NK-92 treated with Interleukin-12 subunit alpha and Interleukin-12 subunit beta, amount 100 ng/mL, for 24 hours (cell line): ENCODE measurements around the gene ITIH3.

ENCODE experiments used
- DNase-seq: peaks from one replicate; lab custom pipeline; 2025; lab: John Stamatoyannopoulos, UW

ITIH3 gene

DNA sequence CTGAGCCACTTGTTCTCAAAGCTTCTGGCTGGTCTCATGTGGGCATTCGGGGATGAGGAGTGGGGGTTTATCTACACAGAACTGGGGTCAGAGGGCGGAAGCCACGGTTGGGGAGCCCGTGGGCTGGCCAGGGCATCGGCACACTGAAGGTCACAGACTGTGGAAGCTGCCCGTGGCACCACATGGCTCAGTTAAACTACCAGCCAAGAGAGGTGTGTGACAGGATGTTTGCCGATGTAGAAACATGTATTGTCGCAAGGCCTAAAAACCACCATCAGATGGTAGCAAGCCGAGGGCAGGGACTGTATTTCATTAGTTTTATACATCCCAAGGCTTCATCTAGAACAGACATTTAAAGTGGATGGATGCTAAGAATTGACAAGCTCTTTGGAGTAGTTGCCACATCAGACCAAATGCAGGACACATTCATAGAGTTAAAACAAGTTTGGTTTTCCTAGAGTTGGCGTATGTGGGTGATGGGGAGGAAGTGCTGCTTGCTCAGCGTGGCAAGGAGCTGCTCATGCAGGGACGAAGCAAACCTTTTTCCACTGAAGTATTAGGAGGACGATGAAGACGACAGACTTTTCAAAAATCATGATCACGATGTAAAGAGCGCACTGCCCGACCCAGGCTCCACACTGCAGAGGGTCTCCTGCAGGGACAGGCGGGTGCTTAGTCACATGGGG is 49.8 kb downstream of the ITIH3 start:
- DNase-seq: no peak

DNA sequence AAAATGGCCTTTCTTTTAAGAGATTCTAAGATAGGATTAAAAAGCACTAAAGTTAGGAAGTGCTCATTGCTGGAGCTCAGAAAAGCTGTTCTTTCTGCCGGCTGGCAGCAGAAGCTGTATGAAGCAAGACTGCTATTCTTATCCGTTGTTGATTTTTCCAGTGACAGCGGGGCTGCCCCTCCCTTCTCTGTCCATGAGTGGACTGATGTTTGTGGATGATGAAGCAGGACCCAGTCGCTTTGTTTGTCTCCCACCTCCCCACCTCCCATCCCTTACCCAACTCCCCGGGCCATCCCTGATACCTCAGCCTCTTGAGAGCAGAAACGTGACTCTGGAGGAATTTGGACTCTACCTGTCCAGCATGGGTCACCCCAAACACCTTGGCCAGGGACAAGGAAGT is 50.6 kb downstream of the ITIH3 start:
- DNase-seq: no peak

DNA sequence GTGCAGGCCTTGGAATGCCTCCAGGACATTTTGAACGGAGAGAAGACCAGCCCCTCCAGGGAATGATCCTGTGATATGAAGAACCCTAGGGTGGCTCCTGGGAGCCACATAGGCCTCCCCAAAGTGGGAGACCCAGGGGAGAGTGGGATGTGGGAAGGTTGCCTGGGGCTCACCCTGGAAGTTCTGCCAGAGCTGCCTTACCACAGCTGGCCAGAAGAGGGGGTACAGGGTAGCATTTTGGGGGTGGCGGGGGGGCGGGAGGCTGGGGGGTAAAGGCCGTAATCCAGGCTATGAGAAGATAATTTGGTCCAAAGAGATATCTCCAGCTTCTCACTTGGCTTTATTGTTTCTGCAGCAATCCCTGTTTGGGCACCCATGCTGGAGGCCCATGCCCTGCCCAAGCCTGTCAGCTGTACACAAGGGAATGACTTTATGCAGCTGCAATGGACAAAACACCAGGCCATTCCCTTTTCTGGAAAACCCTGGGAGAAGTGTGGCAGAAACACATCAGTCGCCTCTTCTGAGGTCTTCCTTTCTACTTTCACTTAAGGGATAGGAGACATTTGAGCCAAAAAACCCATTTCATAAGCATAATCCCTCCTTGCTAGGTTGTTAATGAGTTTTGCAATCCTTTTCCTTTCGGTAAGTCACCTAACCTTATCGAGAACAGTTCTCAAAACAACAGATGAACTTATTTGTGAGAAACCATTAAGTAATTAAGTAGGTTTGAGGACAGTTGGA is 51.3 kb downstream of the ITIH3 start:
- DNase-seq: no peak

DNA sequence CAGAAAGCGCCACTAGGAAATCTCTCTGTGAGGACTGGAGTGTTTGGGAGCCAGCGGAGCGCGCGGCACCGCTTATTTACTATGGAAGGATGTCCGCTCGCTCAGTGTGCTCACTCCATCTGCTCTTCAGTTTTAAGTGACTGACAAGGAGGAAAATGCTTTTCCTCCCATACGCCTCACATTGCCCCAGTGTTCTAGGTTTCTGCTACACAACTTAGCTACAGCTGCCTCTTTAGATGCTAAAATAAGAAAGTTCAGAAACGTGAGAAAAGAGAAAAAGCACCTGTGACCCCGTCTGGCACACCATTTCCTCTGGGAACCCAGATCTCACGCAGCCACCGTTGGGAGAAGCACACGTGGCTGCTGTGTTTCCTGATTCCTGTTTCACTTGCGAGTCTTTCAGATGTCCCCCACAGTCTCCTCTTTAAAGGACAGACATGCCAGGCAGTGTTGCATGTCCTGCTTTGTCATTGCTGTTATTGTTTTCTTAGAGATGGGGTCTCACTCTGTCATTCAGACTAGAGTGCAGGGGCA is 51.9 kb downstream of the ITIH3 start:
- no peak for DNase-seq

DNA sequence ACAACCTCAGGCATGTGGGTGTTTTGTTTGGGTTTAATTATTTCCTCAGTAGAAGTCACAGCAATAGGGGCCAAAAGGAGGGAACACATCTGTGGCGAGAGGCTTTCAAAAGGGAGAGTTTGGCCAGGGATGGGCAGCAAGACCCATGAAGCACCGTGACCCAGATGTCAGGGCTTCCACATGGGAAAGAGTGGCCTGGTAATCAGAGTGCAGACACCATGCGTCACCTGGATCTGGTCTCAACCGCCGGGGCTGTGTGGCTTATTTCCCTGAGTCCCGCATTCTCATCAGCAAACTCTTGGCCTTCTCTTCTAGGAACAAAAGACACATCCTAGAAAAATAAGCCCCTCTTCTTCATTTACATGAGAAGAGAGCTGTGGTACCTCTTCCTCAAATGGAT is 52.6 kb downstream of the ITIH3 start:
- DNase-seq: no peak

DNA sequence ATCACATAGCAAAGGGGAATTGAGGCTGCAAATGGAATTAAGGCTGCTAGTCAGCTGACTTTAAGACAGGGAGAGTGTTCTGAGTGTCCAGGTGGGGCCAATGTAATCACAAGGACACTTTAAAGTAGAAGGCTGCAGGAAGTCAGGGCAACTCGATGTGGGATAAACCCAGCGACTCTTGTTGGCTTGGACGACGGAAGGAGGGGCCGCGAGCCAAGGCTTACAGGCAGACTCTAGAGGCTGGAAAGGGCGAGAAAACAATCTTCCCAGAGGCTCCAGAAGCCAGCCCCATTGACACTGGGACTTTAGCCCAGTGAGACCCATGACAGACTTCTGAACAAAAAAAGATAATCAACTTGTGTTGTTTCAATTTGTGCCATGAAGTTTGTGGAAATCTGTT is 53.1 kb downstream of the ITIH3 start:
- DNase-seq: no peak

DNA sequence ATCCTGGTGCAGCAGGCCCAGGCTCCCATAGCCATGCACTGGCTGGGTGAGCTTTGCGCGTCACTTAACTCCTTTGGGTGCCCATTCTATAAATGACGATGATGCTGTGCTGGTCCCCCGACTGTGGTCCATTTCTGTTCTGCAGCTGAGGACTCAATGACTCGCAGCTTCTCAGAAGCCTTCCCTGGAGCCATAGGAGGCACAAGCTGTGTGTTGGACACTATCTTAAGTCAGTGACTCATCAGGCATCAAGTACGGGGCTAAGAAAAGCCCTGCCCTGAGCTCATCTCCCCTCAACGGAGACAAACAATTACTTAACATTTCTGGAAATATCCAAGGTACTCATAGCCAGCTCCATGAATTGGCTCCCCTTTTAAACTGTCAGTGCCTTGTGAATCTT is 54.0 kb downstream of the ITIH3 start:
- no peak for DNase-seq

DNA sequence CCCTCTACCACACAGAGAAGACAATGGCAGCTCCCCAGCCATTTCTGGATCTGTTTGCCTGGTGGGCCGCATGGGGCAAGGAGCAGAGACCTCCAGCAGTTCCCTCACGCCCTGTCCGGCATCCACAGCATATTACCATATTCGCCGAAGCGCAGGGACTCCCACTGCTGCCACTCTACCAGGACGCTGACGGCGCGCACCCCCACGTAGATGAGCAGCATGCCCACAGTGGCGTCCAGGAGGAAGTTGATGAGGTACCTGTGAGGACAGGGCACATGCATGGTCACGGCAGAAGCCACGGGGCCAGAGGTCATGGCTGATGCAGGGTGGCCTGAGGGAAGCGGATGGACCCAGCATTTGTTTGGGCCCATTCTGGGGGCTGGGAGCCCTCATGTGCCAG is 55.1 kb downstream of the ITIH3 start:
- DNase-seq: no peak

DNA sequence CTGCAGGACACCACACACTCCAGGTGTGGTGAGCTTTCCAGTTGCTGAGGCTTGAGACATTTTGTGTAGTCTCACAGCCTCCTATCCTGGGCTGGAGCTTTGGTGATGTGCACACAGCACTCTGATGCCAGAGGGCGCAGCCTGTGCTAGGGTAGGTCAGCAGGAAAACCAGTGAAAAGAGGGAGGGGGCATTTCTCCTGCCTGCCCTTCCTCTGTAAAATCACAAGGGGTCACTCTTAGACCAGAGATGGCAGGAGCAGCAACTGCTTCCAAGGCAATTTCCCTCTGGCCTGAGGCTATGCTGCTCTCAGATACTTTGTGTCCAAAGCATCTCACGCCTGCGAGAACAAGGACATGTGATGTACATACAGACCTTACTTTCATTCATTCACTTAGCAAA is 56.8 kb downstream of the ITIH3 start:
- DNase-seq: no peak

DNA sequence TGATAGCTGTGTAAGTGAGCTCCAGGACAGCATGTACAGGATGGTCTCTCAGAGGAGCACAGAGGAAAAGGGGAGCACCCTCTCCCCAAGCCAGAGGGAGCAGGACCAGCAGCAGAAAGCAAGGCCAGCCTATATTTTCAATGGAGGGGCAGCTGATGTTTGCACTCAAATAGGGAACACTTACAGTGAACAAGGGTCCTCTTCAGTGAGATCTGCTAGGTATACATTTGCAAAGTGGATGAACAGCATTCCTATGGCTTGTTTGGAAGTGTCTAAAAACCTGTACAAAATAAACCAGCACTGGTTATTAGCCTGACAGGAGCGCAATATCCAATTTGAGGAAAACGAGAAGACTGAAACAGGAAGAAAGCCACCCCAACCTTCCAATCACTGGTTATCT is 57.8 kb downstream of the ITIH3 start:
- DNase-seq: no peak

DNA sequence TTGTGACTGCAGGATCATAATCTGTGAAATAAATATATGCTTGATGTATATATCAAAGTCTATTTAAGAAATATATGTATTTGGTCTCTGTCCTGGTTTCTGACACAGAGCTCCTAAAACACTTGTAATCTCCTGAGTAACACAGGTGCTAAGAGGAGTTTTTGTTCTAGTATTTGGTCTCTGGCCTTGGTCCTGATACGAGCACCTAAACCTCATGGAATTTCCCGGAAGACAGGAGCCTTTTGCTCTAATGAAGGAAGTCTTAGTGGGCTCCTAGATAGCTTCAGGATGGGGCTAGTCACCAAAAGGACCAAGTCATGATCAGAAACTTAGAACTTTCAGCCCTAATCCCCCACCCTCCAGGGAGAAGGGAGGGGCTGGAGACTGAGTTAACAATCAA is 59.4 kb downstream of the ITIH3 start:
- no peak for DNase-seq

DNA sequence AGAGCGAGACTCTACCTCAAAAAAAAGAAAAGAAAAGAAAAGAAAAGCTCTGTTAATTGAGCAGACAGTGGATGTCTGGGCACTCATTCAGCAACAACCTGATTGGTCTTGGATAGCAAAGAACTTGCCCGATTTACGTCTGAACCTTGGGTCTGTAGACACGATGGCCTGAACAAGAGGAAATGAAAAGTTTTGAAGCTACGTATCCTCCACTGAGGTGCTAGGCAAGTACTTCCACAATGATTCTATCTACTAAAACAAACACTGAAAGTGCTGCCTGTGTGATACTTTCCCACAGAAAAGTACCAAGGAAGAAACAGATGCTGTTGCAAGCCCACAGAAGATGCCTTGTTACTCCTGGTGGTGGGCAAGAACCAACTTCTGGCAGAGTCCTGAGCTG is 62.1 kb downstream of the ITIH3 start:
- DNase-seq: no peak

DNA sequence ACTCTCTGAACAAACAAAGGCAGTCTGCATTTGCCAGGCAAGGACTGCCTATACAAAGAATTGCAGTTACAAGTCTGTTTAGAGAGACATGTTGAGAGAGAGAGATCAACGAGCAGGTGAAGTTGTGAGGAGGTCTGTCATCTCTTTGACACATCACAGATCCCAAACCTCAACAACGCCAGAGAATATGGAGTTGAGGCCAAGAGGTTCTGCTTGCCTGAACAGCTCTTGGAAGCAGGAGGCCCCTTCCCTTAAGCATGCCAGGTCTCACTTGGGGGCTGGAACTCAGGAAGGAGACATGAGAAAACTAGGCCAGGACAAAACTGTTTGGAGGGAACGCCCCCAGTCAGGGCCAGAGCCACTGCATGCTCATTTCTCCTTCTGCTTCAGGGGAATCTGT is 62.5 kb downstream of the ITIH3 start:
- no peak for DNase-seq

DNA sequence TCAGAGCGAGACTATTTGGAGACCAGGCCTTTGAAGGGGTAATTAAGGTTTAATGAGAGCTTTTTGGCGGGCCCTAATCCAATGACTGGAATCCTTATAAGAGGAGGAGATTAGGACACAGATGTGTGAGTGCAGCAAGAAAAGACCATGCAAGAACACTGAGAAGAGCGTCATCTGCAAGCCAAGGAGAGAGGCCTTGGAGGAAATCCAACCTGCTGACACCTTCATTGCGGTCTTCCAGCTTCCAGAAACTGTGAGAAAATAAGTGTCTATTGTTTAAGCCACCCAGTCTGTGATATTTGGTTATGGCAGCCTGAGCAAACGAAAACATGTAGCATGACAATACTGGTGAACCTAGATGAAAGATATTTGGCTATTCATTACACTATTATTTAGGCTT is 63.3 kb downstream of the ITIH3 start:
- DNase-seq: no peak
